Neural progenitor cell (in vitro differentiated cells): Measurements from ENCODE around the gene VIL1. TPM values are rescaled to one million over a fixed set of nuclear protein-coding genes. Genes with fewer than 3 reads are reported as not detected.

Experiments
- DNase-seq: peaks from one replicate; pipeline ENCODE4 v3.0.0-alpha.2; 2016; ENCODE audit warnings: low spot score
- H2AFZ ChIP-seq: fragments of 200-600 bp; sonication (generic); replicated peaks from 2 replicates; pipeline ENCODE4 v1.6.1; 2016; ENCODE audit warnings: antibody characterized with exemption
- H3F3A ChIP-seq: fragments of 200-600 bp; sonication (generic); 2 replicates; pipeline ENCODE4 v1.6.1; 2016; ENCODE audit warnings: antibody characterized with exemption, low read depth
- H3K27ac ChIP-seq: fragments of 200-600 bp; sonication (generic); 2 replicates; pipeline ENCODE4 v1.5.1; 2016; ENCODE audit warnings: mild to moderate bottlenecking
- H3K27me3 ChIP-seq: fragments of 200-600 bp; sonication (generic); 2 replicates; pipeline ENCODE4 v1.6.1; 2016; ENCODE audit warnings: mild to moderate bottlenecking, moderate library complexity
- H3K36me3 ChIP-seq: fragments of 200-600 bp; sonication (generic); 2 replicates; pipeline ENCODE4 v1.5.1; 2016
- H3K4me1 ChIP-seq: fragments of 200-600 bp; sonication (generic); 2 replicates; pipeline ENCODE4 v1.6.1; 2016; ENCODE audit warnings: mixed run types
- H3K4me2 ChIP-seq: fragments of 200-600 bp; sonication (generic); 2 replicates; pipeline ENCODE4 v1.6.1; 2016
- H3K4me3 ChIP-seq: fragments of 200-600 bp; sonication (generic); 2 replicates; pipeline ENCODE4 v1.5.1; 2016
- H3K79me2 ChIP-seq: fragments of 200-600 bp; sonication (generic); 2 replicates; pipeline ENCODE4 v1.6.1; 2016; ENCODE audit warnings: low read depth
- H3K9ac ChIP-seq: fragments of 200-600 bp; sonication (generic); 2 replicates; pipeline ENCODE4 v1.6.1; 2016
- H3K9me3 ChIP-seq: fragments of 200-600 bp; sonication (generic); 2 replicates; pipeline ENCODE4 v1.5.1; 2016; ENCODE audit warnings: low read depth
- H4K20me1 ChIP-seq: fragments of 200-600 bp; sonication (generic); 2 replicates; pipeline ENCODE4 v1.6.1; 2016; ENCODE audit warnings: low read depth
- H3K27ac Mint-ChIP-seq: 3 replicates; pipeline ENCODE4 v1.8.0; 2021; ENCODE audit warnings: mixed read lengths
- H3K27me3 Mint-ChIP-seq: 2 replicates; pipeline ENCODE4 v1.8.0; 2022; ENCODE audit warnings: low read depth, mild to moderate bottlenecking, inconsistent platforms, moderate library complexity, mixed read lengths; ENCODE audit not compliant: insufficient read depth
- H3K36me3 Mint-ChIP-seq: 3 replicates; pipeline ENCODE4 v1.8.0; 2021; ENCODE audit warnings: mixed read lengths
- H3K4me1 Mint-ChIP-seq: 3 replicates; pipeline ENCODE4 v1.8.0; 2021; ENCODE audit warnings: mixed read lengths
- H3K4me3 Mint-ChIP-seq: 3 replicates; pipeline ENCODE4 v1.8.0; 2021; ENCODE audit warnings: mild to moderate bottlenecking, moderate library complexity, mixed read lengths
- H3K9me3 Mint-ChIP-seq: 3 replicates; pipeline ENCODE4 v1.8.0; 2020; ENCODE audit warnings: mixed read lengths
- CTCF ChIP-seq: fragments of 200-600 bp; sonication (generic); IDR thresholded peaks from 2 replicates; pipeline ENCODE4 v1.5.1; 2017; ENCODE audit warnings: antibody characterized with exemption, mild to moderate bottlenecking
- EZH2 ChIP-seq: fragments of 200-600 bp; sonication (generic); IDR thresholded peaks from 2 replicates; pipeline ENCODE4 v1.6.1; 2017; ENCODE audit warnings: antibody characterized with exemption, mild to moderate bottlenecking, moderate library complexity
- EZH2phosphoT487 ChIP-seq: fragments of 200-600 bp; sonication (generic); IDR thresholded peaks from 2 replicates; pipeline ENCODE4 v1.6.1; 2017; ENCODE audit warnings: antibody characterized with exemption
- total RNA-seq: library from RNA; depleted of rRNA; stranded (reverse); fragments of >200 nt; gene quantifications from 2 replicates; pipeline ENCODE4 v1.2.3, GENCODE V29; 2015; ENCODE audit warnings: low replicate concordance

The VIL1 gene
- 0.22 TPM in 1 of 2 replicates, not detected in the other for total RNA-seq

GRCh38 chr2:218418717-218419458, at the start of gene VIL1:
Gene VIL1 (plus strand): TSS chr2:218419123. CDS start chr2:218423779, 4,656 bp downstream.
- Mint-ChIP-seq H3K27ac (no peak within 1 kb of the TSS), H3K9me3 (no peaks in the 10 kb centered on the region), H3K4me1 (peaks cover 13% of the 10 kb centered on the region), H3K36me3 (no peaks in the 10 kb centered on the region), H3K27me3 (peaks cover 5% of the 10 kb centered on the region), H3K4me3 (no peak within 1 kb of the TSS)
- Histone ChIP-seq H3K27ac (no peak within 1 kb of the TSS), H3K4me3 (no peak within 1 kb of the TSS), H2AFZ (peak within 1 kb of the TSS; percentile 10), H3K4me1 (no peaks in the 10 kb centered on the region), H3K36me3 (no peaks in the 10 kb centered on the region), H3K9ac (no peak within 1 kb of the TSS), H3K4me2 (no peak within 1 kb of the TSS), H3K27me3 (no peaks in the 10 kb centered on the region), H3K9me3 (no peaks in the 10 kb centered on the region), H4K20me1 (no peaks in the 10 kb centered on the region), H3K79me2 (no peaks in the 10 kb centered on the region), H3F3A (no peaks in the 10 kb centered on the region)
- no peak for DNase-seq
- TF ChIP-seq CTCF (no peak), EZH2 (no peak), EZH2phosphoT487 (no peak)

GRCh38 chr2:218369330-218369729, 49.6 kb upstream of the VIL1 start:
- no peaks in the 10 kb centered on the region for H3K36me3 Mint-ChIP-seq
- Histone ChIP-seq H4K20me1 (no peaks in the 10 kb centered on the region), H3K4me3 (no peak overlapping the region), H3K79me2 (no peaks in the 10 kb centered on the region), H3K36me3 (no peaks in the 10 kb centered on the region), H3F3A (peaks cover 33% of the 10 kb centered on the region), H3K9me3 (no peaks in the 10 kb centered on the region), H3K4me1 (peaks cover 8% of the 10 kb centered on the region), H3K4me2 (no peak overlapping the region), H3K27me3 (no peaks in the 10 kb centered on the region), H2AFZ (no peak overlapping the region), H3K27ac (no peak overlapping the region), H3K9ac (no peak overlapping the region)
- H3K27ac Mint-ChIP-seq: no peak overlapping the region
- no peaks in the 10 kb centered on the region for H3K9me3 Mint-ChIP-seq
- no peak for DNase-seq
- no peak overlapping the region for H3K4me3 Mint-ChIP-seq
- peaks cover 9% of the 10 kb centered on the region for H3K4me1 Mint-ChIP-seq
- TF ChIP-seq EZH2phosphoT487 (no peak), EZH2 (no peak), CTCF (no peak)
- H3K27me3 Mint-ChIP-seq: peaks cover 24% of the 10 kb centered on the region

- H3K27me3 ChIP-seq: no peaks in the 10 kb centered on the region
- H3K4me3 ChIP-seq: no peak overlapping the region
- no peak overlapping the region for H3K9ac ChIP-seq
- no peak overlapping the region for H3K4me2 ChIP-seq
- no peaks in the 10 kb centered on the region for H3K36me3 ChIP-seq
- peaks cover 33% of the 10 kb centered on the region for H3F3A ChIP-seq
- peaks cover 8% of the 10 kb centered on the region for H3K4me1 ChIP-seq
- Mint-ChIP-seq H3K27ac (no peak overlapping the region), H3K4me3 (peak overlapping the region; percentile 10), H3K9me3 (no peaks in the 10 kb centered on the region), H3K27me3 (peaks cover 19% of the 10 kb centered on the region), H3K36me3 (no peaks in the 10 kb centered on the region), H3K4me1 (peaks cover 7% of the 10 kb centered on the region)
- DNase-seq: no peak
- TF ChIP-seq EZH2phosphoT487: no peak
- TF ChIP-seq CTCF: no peak
- TF ChIP-seq EZH2: no peak
- H4K20me1 ChIP-seq: no peaks in the 10 kb centered on the region
- H3K79me2 ChIP-seq: no peaks in the 10 kb centered on the region
- H3K9me3 ChIP-seq: no peaks in the 10 kb centered on the region
- H2AFZ ChIP-seq: no peak overlapping the region
- no peak overlapping the region for H3K27ac ChIP-seq
Measured at GRCh38 chr2:218370410-218371063, 48.4 kb upstream of the VIL1 start.
